HL-60 (cell line): ENCODE measurements around the gene COL5A3.

Source experiments
- DNase-seq, 2 experiments: peaks; one replicate each; pipeline ENCODE4 v3.0.0-alpha.2; 2010 to 2020; ENCODE audit warnings: low read depth in 1 of 2, low spot score in 1 of 2
- H3K27ac ChIP-seq: fragments of 250-450 bp; sonication (Bioruptor Pico); replicated peaks from 2 replicates; pipeline ENCODE4 v1.5.1; 2020; ENCODE audit warnings: mild to moderate bottlenecking, moderate library complexity
- H3K27me3 ChIP-seq: fragments of 250-450 bp; sonication (Bioruptor Pico); 2 replicates; pipeline ENCODE4 v1.5.1; 2021; ENCODE audit warnings: mild to moderate bottlenecking, moderate library complexity; ENCODE audit not compliant: insufficient read depth, poor library complexity, severe bottlenecking
- H3K4me3 ChIP-seq: replicated peaks from 2 replicates; pipeline ENCODE4 v1.5.1; 2011; ENCODE audit warnings: mild to moderate bottlenecking, control low read depth, low read length; ENCODE audit not compliant: insufficient read depth
- CTCF ChIP-seq: IDR thresholded peaks from one replicate; pipeline ENCODE4 v1.5.1; 2011; ENCODE audit warnings: low read length, control low read depth, inconsistent platforms; ENCODE audit not compliant: insufficient read depth
- GABPA ChIP-seq: IDR thresholded peaks from 2 replicates; pipeline ENCODE4 v1.6.1; 2012; ENCODE audit warnings: low read depth
- POLR2AphosphoS5 ChIP-seq: IDR thresholded peaks from 2 replicates; pipeline ENCODE4 v1.6.1; 2012; ENCODE audit warnings: low read depth
- REST ChIP-seq: IDR thresholded peaks from 2 replicates; pipeline ENCODE4 v1.6.1; 2012; ENCODE audit warnings: low read depth; ENCODE audit not compliant: insufficient replicate concordance
- SPI1 ChIP-seq: IDR thresholded peaks from 2 replicates; pipeline ENCODE4 v1.6.1; 2012; ENCODE audit warnings: low read depth, mild to moderate bottlenecking, borderline replicate concordance
- long read RNA-seq: library from polyadenylated mRNA; unstranded; transcript quantifications from one replicate; pipeline ENCODE4 v2.0.0, GENCODE V29; 2020

COL5A3 gene
- long read RNA-seq = 0 reads

- H3K27ac ChIP-seq = no peak within 1 kb of the TSS
- DNase-seq = no peak
- TF ChIP-seq CTCF (no peak), SPI1 (no peak), REST (no peak), POLR2AphosphoS5 (no peak), GABPA (no peak)
- no peak within 1 kb of the TSS for H3K4me3 ChIP-seq
- H3K27me3 ChIP-seq = peaks cover 28% of the 10 kb centered on the region
These were observed at the start of gene COL5A3 for GRCh38 chr19:10010247-10010691. TSS of gene COL5A3 (minus strand) at chr19:10010504. CDS start at chr19:10010385, 119 bp downstream.

- no peak overlapping the region for H3K4me3 ChIP-seq
These were observed 42.5 kb upstream of the COL5A3 start for GRCh38 chr19:10052602-10053360.

More at GRCh38 chr19:10052602-10053360, 42.5 kb upstream of the COL5A3 start:
- no peak for TF ChIP-seq GABPA
- TF ChIP-seq CTCF = no peak
- TF ChIP-seq POLR2AphosphoS5 = no peak
- TF ChIP-seq REST = no peak
- no peak for TF ChIP-seq SPI1
- DNase-seq = no peak
- no peaks in the 10 kb centered on the region for H3K27me3 ChIP-seq
- no peak overlapping the region for H3K27ac ChIP-seq
